ENCODE data around the gene EFCAB7.

DNA sequence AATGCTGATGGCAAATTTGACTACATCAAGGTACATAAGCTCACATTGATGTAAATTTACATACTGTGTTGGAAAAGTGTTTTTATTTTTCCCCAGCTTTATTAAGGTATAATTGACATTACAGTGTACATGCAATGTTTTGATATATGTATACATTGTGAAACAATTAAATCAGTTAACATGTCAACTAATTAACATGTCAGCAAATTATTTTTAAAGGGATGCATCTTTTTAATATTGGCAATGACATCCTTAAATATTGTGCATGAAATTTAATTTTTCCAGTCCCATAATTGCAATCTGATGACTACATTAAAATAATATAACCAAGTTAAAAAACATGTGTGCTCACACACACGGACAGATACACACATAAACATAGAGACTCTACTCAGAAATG lies 9.4 kb downstream of the EFCAB7 start:
- TF ChIP-seq GATA3 (IDR thresholded peaks at IDR 0.05; ENCODE audit: low read depth, low read length), result no peak
- TF ChIP-seq GATA2 (IDR thresholded peaks at IDR 0.05; ENCODE audit: low read depth, low read length), result no peak

All from SH-SY5Y (cell line).